Anterior cingulate cortex (tissue), 58 donors: ENCODE measurements around the gene SORCS3.

ENCODE experiments used
- DNase-seq, 58 donors: peaks; one replicate each; lab custom pipeline; 2025; lab: John Stamatoyannopoulos, UW

Gene SORCS3

GRCh38 chr10:104903433-104903832, 262.3 kb downstream of the SORCS3 start:
- no peak for DNase-seq

- no peak for DNase-seq
Measured at GRCh38 chr10:104904753-104905323, 263.7 kb downstream of the SORCS3 start.

- no peak for DNase-seq
Measured at GRCh38 chr10:104906112-104906511, 265.0 kb downstream of the SORCS3 start.

GRCh38 chr10:104907521-104907920, 266.4 kb downstream of the SORCS3 start:
- no peak for DNase-seq

GRCh38 chr10:104908581-104908980, 267.5 kb downstream of the SORCS3 start:
- DNase-seq: no peak

GRCh38 chr10:104910712-104911111, 269.6 kb downstream of the SORCS3 start:
- no peak for DNase-seq

- no peak for DNase-seq
Measured at GRCh38 chr10:104913390-104913789, 272.3 kb downstream of the SORCS3 start.

- DNase-seq: no peak
Measured at GRCh38 chr10:104920476-104920875, 279.4 kb downstream of the SORCS3 start.

GRCh38 chr10:104921763-104922162, 280.7 kb downstream of the SORCS3 start:
- DNase-seq: no peak

- no peak for DNase-seq
Measured at GRCh38 chr10:104922810-104923209, 281.7 kb downstream of the SORCS3 start.

- DNase-seq: no peak
Measured at GRCh38 chr10:104923501-104923900, 282.4 kb downstream of the SORCS3 start.

- no peak for DNase-seq
Measured at GRCh38 chr10:104924101-104924795, 283.2 kb downstream of the SORCS3 start.

- DNase-seq: peak in 10 of 58 donors; percentile 0 to 40 (median 6)
Measured at GRCh38 chr10:104925232-104925851, 284.3 kb downstream of the SORCS3 start.

GRCh38 chr10:104928734-104929133, 287.6 kb downstream of the SORCS3 start:
- no peak for DNase-seq

- DNase-seq: no peak
Measured at GRCh38 chr10:104931612-104932134, 290.6 kb downstream of the SORCS3 start.

- DNase-seq: no peak
Measured at GRCh38 chr10:104935656-104936055, 294.6 kb downstream of the SORCS3 start.

- DNase-seq: peak in 1 of 58 donors; percentile 3
Measured at GRCh38 chr10:104937567-104937966, 296.5 kb downstream of the SORCS3 start.

GRCh38 chr10:104938031-104938430, 296.9 kb downstream of the SORCS3 start:
- DNase-seq: no peak

- no peak for DNase-seq
Measured at GRCh38 chr10:104941662-104942061, 300.6 kb downstream of the SORCS3 start.

- DNase-seq: no peak
Measured at GRCh38 chr10:104947314-104947713, 306.2 kb downstream of the SORCS3 start.

- no peak for DNase-seq
Measured at GRCh38 chr10:104957178-104957841, 316.2 kb downstream of the SORCS3 start.
